B cell (primary cell): ENCODE measurements around the gene CTIF. TPM values are rescaled to one million over a fixed set of nuclear protein-coding genes. Genes with fewer than 3 reads are reported as not detected.

Experiments used
- ATAC-seq: fragments of 200-7000 bp; cut with Tn5 transposase; one replicate; pipeline ENCODE4 v1.10.0; 2021; ENCODE audit warnings: low read depth, mild to moderate bottlenecking, moderate number of reproducible peaks, moderate library complexity
- CTCF ChIA-PET: fragments of 350-600 bp; sonication (Branson Sonifier 250); formaldehyde crosslinking; loops from one replicate; lab custom pipeline; 2021; ENCODE audit warnings: antibody characterized with exemption, inconsistent platforms; lab: Charles Lee
- POLR2A ChIA-PET: fragments of 350-600 bp; sonication (Branson Sonifier 250); formaldehyde crosslinking; loops from one replicate; lab custom pipeline; 2021; ENCODE audit warnings: antibody characterized with exemption; lab: Charles Lee
- DNase-seq: peaks from one replicate; pipeline ENCODE4 v3.0.0; 2013
- H2AFZ ChIP-seq: 2 replicates; pipeline ENCODE4 v1.6.1; 2012; ENCODE audit warnings: mild to moderate bottlenecking, low read depth, low read length; ENCODE audit not compliant: insufficient read depth, poor library complexity, severe bottlenecking
- H3K27ac ChIP-seq, 2 donors: 1 replicate in 1 of 2; 2 replicates in 1 of 2; pipeline ENCODE4 v1.5.1; 2012 to 2013; ENCODE audit warnings: low read length in 2 of 2, mild to moderate bottlenecking in 2 of 2, moderate library complexity in 1 of 2
- H3K27me3 ChIP-seq, 4 experiments: fragments of 200-600 bp in 1 of 4; sonication (generic) in 1 of 4; replicated peaks in 1 of 4; 1 replicate in 2 of 4; 2 replicates in 2 of 4; pipeline versions ENCODE4 v1.6.1 to v1.7.0; 2013 to 2016; ENCODE audit warnings: low read length in 3 of 4, mild to moderate bottlenecking in 2 of 4, mixed read lengths in 1 of 4, moderate library complexity in 1 of 4; ENCODE audit not compliant: insufficient read depth in 4 of 4, control insufficient read depth in 3 of 4; ENCODE audit errors: control extremely low read depth in 1 of 4
- H3K36me3 ChIP-seq, 2 experiments: replicated peaks in 1 of 2; 1 replicate in 1 of 2; 2 replicates in 1 of 2; pipeline versions ENCODE4 v1.6.1 to v1.7.1; 2013; ENCODE audit warnings: low read length in 1 of 2; ENCODE audit not compliant: insufficient read depth in 2 of 2, control insufficient read depth in 1 of 2; ENCODE audit errors: control extremely low read depth in 1 of 2, extremely low read depth in 1 of 2
- H3K4me1 ChIP-seq, 2 donors: fragments of 200-600 bp in 1 of 2; sonication (generic) in 1 of 2; 1 replicate in 1 of 2; 2 replicates in 1 of 2; pipeline versions ENCODE4 v1.5.1 to v1.6.1; 2013 to 2017; ENCODE audit warnings: low read length in 2 of 2; ENCODE audit not compliant: control insufficient read depth in 2 of 2, insufficient read depth in 2 of 2
- H3K4me2 ChIP-seq: replicated peaks from 2 replicates; pipeline ENCODE3; 2012; ENCODE audit warnings: mild to moderate bottlenecking, low read depth, low read length; ENCODE audit not compliant: poor library complexity, severe bottlenecking
- H3K4me3 ChIP-seq, 5 experiments: fragments of 200-600 bp in 1 of 5; sonication (generic) in 1 of 5; 1 replicate in 3 of 5; 2 replicates in 2 of 5; pipeline versions ENCODE4 v1.5.1 to v1.7.0; 2011 to 2016; ENCODE audit warnings: low read length in 4 of 5, mild to moderate bottlenecking in 4 of 5, low read depth in 2 of 5, control low read depth in 1 of 5, moderate library complexity in 1 of 5; ENCODE audit not compliant: insufficient read depth in 1 of 5; ENCODE audit errors: control extremely low read depth in 1 of 5, extremely low read depth in 1 of 5
- H3K79me2 ChIP-seq: fragments of 200-600 bp; sonication (generic); one replicate; pipeline ENCODE4 v1.6.0; 2016; ENCODE audit warnings: low read length; ENCODE audit not compliant: control insufficient read depth, insufficient read depth
- H3K9ac ChIP-seq: fragments of 200-600 bp; sonication (generic); 2 replicates; pipeline ENCODE4 v1.6.1; 2017; ENCODE audit warnings: mild to moderate bottlenecking, low read length, moderate library complexity
- H3K9me3 ChIP-seq, 3 donors: one replicate each; pipeline versions ENCODE4 v1.6.1 to v1.7.1; 2013; ENCODE audit warnings: low read length in 2 of 3; ENCODE audit not compliant: control insufficient read depth in 2 of 3, insufficient read depth in 1 of 3; ENCODE audit errors: control extremely low read depth in 1 of 3
- H4K20me1 ChIP-seq: 2 replicates; pipeline ENCODE4 v1.6.0; 2012; ENCODE audit warnings: mild to moderate bottlenecking, low read length; ENCODE audit not compliant: insufficient read depth, control insufficient read depth, poor library complexity, severe bottlenecking
- H3K27ac Mint-ChIP-seq: one replicate; pipeline ENCODE4 v1.8.0; 2021; ENCODE audit warnings: mixed read lengths
- H3K27me3 Mint-ChIP-seq: one replicate; pipeline ENCODE4 v1.8.0; 2021; ENCODE audit warnings: mixed read lengths
- H3K4me1 Mint-ChIP-seq: one replicate; pipeline ENCODE4 v1.8.0; 2021; ENCODE audit warnings: mixed read lengths
- H3K4me3 Mint-ChIP-seq: one replicate; pipeline ENCODE4 v1.8.0; 2021; ENCODE audit warnings: mixed read lengths
- H3K9me3 Mint-ChIP-seq: one replicate; pipeline ENCODE4 v1.8.0; 2022; ENCODE audit warnings: mixed read lengths; ENCODE audit not compliant: insufficient read depth
- EZH2 ChIP-seq: IDR thresholded peaks from 2 replicates; pipeline ENCODE4 v1.6.1; 2012; ENCODE audit warnings: borderline replicate concordance, low read depth, mild to moderate bottlenecking, moderate library complexity, low read length; ENCODE audit not compliant: insufficient read depth, poor library complexity, severe bottlenecking
- WGBS: methylation state at CpG from one replicate; pipeline ENCODE4 v1.1.5; 2013; ENCODE audit warnings: missing lambda C conversion rate; ENCODE audit not compliant: insufficient coverage; 5-methylcytosine and 5-hydroxymethylcytosine counted together
- intact Hi-C: fragments of 100-400 bp; cut with micrococcal nuclease; formaldehyde crosslinking; loops from one replicate; pipeline ENCODE4 v1.10.0; 2022
- polyA plus RNA-seq: library from polyadenylated mRNA; depleted of rRNA; stranded (reverse); fragments of >200 nt; gene quantifications from 2 replicates; pipeline ENCODE4 v1.2.3, GENCODE V29; 2012
- total RNA-seq, 2 donors: library from RNA; stranded (reverse); fragments of 120-200 nt in 1 of 2; gene quantifications; 1 replicate in 1 of 2; 2 replicates in 1 of 2; pipeline versions ENCODE4 v1.2.3 to v1.2.4, GENCODE V29; 2013 to 2022
- TF ChIP-seq, protein P1 (sequence below): fragments of 200-600 bp; IDR thresholded peaks from one replicate; pipeline ENCODE4 v1.8.0; 2022; ENCODE audit warnings: antibody characterized with exemption, mild to moderate bottlenecking

CTIF gene
- total and polyA plus RNA-seq, 2 donors (not counting 1 experiment from before 2014, with no cell fraction given) = 3.6 to 16.2 TPM

DNA sequence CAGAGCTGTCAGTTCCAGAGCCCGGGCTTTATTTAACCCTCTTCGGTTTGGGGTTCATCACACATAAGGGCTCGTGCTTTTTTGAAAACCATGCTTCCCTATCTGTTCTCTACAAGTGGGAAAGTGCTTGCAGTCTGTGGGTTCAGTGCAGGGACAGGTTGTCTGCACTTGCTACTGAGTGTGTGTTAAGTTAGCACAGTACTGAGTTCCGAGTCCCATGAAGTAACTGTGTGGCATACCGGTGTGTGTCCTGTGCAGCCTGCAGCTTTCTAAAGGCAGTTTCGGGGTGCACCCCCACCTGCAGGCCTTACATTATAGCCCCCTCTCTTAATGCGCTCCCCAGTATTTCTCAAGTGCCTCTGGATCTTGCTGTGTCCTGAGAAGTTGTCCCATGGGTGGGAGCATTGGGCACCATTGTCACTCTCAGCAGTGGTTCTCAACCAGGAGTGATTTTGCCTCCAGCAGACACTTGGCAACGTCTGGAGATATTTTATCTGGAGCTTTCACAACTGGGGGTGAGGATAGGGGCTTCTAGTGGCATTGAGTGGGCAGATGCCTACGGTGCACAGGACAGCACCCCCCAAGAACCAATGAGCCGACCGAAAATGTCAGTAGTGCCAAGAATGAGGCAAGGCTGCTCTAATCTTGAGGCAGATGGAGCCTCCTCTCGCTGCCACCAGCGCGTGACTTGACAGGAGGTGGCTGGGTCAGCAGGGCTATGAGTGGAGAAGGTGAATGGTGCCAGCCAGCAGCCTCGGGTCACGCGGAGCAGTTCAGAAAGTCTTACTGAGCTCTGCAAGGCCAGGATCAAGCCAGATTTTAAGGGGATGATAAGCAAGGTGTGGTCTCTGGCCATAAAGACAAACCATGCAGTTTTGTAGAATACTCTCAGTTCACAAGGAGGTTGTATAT lies 259.8 kb downstream of the CTIF start:
- CTCF ChIA-PET = no interaction called here

More for the DNA sequence above, 259.8 kb downstream of the CTIF start:
- Mint-ChIP-seq H3K4me3 (no peak overlapping the region), H3K27ac (no peak overlapping the region), H3K27me3 (no peaks in the 10 kb centered on the region), H3K4me1 (peaks cover 43% of the 10 kb centered on the region), H3K9me3 (no peaks in the 10 kb centered on the region)
- H3K79me2 ChIP-seq = no peaks in the 10 kb centered on the region
- intact Hi-C loops = no loop called here
- H3K4me1 ChIP-seq = peaks cover 19 to 29% of the 10 kb centered on the region in 2 donors
- TF ChIP-seq EZH2 = no peak
- TF ChIP-seq, protein P1, sequence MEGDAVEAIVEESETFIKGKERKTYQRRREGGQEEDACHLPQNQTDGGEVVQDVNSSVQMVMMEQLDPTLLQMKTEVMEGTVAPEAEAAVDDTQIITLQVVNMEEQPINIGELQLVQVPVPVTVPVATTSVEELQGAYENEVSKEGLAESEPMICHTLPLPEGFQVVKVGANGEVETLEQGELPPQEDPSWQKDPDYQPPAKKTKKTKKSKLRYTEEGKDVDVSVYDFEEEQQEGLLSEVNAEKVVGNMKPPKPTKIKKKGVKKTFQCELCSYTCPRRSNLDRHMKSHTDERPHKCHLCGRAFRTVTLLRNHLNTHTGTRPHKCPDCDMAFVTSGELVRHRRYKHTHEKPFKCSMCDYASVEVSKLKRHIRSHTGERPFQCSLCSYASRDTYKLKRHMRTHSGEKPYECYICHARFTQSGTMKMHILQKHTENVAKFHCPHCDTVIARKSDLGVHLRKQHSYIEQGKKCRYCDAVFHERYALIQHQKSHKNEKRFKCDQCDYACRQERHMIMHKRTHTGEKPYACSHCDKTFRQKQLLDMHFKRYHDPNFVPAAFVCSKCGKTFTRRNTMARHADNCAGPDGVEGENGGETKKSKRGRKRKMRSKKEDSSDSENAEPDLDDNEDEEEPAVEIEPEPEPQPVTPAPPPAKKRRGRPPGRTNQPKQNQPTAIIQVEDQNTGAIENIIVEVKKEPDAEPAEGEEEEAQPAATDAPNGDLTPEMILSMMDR = no peak
- H3K4me2 ChIP-seq = no peak overlapping the region
- no peak overlapping the region for H3K4me3 ChIP-seq
- H2AFZ ChIP-seq = no peak overlapping the region
- POLR2A ChIA-PET = interaction anchor here (1.1 kb wide), 1 partner anchor 22 kb away, joined by 3 read pairs; no protein-coding TSS in a partner anchor
- no peak for ATAC-seq
- no peaks in the 10 kb centered on the region for H3K9me3 ChIP-seq
- H3K36me3 ChIP-seq = no peaks in the 10 kb centered on the region
- DNase-seq = no peak
- H3K9ac ChIP-seq = no peak overlapping the region
- no peak overlapping the region for H3K27ac ChIP-seq
- 97% methylated on average over 16 of the region's 17 CpGs for WGBS
- no peaks in the 10 kb centered on the region for H3K27me3 ChIP-seq
- H4K20me1 ChIP-seq = no peaks in the 10 kb centered on the region
